Neural crest cell (in vitro differentiated cells): Measurements from ENCODE around the gene GP5. TPM values are rescaled to one million over a fixed set of nuclear protein-coding genes. Genes with fewer than 3 reads are reported as not detected.

Experiments
- DNase-seq: peaks from one replicate; pipeline ENCODE4 v3.0.0; 2021; ENCODE audit warnings: low read depth, mixed read lengths, low spot score
- H3K27ac Mint-ChIP-seq: one replicate; pipeline ENCODE4 v1.8.0; 2021; ENCODE audit warnings: mild to moderate bottlenecking, mixed read lengths; ENCODE audit not compliant: unreplicated experiment
- H3K27me3 Mint-ChIP-seq: 2 replicates; pipeline ENCODE4 v1.8.0; 2021; ENCODE audit warnings: low read depth, mild to moderate bottlenecking, mixed read lengths
- H3K36me3 Mint-ChIP-seq: 2 replicates; pipeline ENCODE4 v1.8.0; 2021; ENCODE audit warnings: low read depth, mild to moderate bottlenecking, mixed read lengths
- H3K4me1 Mint-ChIP-seq: 2 replicates; pipeline ENCODE4 v1.8.0; 2021; ENCODE audit warnings: mixed read lengths
- H3K4me3 Mint-ChIP-seq: one replicate; pipeline ENCODE4 v1.8.0; 2021; ENCODE audit warnings: mild to moderate bottlenecking, mixed read lengths
- H3K9me3 Mint-ChIP-seq: 2 replicates; pipeline ENCODE4 v1.8.0; 2021; ENCODE audit warnings: mixed read lengths
- CTCF ChIP-seq: fragments of 200-600 bp; sonication (generic); conservative IDR thresholded peaks from 2 replicates; pipeline ENCODE4 v1.5.0; 2021; ENCODE audit warnings: antibody characterized with exemption, mild to moderate bottlenecking
- total RNA-seq: library from RNA; stranded (reverse); gene quantifications from 2 replicates; pipeline ENCODE4 v1.2.1, GENCODE V29; 2021

Gene GP5
- total RNA-seq, 1 donor from 2014 or later, result not detected

GRCh38 chr3:194351080-194351672 lies 47.9 kb downstream of the GP5 start, which contains the start of gene CPN2:
Gene CPN2, minus strand, starts transcription at chr3:194351328. Its CDS starts 8,626 bp downstream, at chr3:194342702.
- H3K9me3 Mint-ChIP-seq, result no peaks in the 10 kb centered on the region
- no peak for TF ChIP-seq CTCF
- no peaks in the 10 kb centered on the region for H3K36me3 Mint-ChIP-seq
- H3K4me1 Mint-ChIP-seq, result no peaks in the 10 kb centered on the region
- H3K4me3 Mint-ChIP-seq, result no peak within 1 kb of the TSS
- DNase-seq, result no peak
- no peak within 1 kb of the TSS for H3K27ac Mint-ChIP-seq
- no peaks in the 10 kb centered on the region for H3K27me3 Mint-ChIP-seq

DNA sequence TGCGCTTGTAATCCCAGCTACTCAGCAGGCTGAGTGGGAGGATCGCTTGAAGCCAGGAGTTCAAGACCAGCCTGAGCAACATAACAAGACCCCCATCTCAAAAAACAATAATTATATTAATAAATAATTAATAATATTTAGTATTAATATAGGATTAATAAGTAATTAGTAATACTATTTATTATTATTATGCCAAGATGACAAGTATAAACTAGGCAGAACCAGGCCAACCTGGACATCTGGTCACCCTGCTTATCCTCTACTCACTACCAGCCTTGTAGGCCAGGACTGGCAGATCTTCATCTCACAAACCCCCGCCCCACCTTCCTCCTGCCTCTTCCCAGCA lies 48.4 kb downstream of the GP5 start:
- H3K27ac Mint-ChIP-seq, result no peak overlapping the region
- no peaks in the 10 kb centered on the region for H3K4me1 Mint-ChIP-seq
- DNase-seq, result no peak
- TF ChIP-seq CTCF, result no peak
- H3K27me3 Mint-ChIP-seq, result no peaks in the 10 kb centered on the region
- H3K4me3 Mint-ChIP-seq, result no peak overlapping the region
- no peaks in the 10 kb centered on the region for H3K9me3 Mint-ChIP-seq
- H3K36me3 Mint-ChIP-seq, result no peaks in the 10 kb centered on the region

DNA sequence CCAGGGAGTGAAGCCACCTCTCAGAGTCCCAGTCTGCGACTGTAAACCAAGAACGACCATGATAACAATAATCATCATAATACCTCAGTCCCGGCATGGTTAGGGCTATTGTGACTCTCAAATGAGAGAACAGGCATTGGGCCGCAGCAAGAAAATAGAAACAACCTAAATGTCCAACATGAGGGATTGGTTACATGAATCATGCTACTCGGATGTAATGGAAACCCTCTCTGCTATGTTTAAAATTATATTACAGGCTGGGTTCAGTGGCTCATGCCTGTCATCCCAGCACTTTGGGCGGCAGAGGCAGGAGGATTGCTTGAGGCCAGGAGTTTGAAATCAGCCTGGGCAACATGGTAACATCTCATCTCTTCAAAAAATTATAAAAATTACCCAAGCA lies 50.7 kb downstream of the GP5 start:
- DNase-seq, result no peak
- Mint-ChIP-seq H3K9me3 (no peaks in the 10 kb centered on the region), H3K36me3 (no peaks in the 10 kb centered on the region), H3K27ac (no peak overlapping the region), H3K4me3 (no peak overlapping the region), H3K4me1 (peaks cover 7% of the 10 kb centered on the region), H3K27me3 (peaks cover 8% of the 10 kb centered on the region)
- TF ChIP-seq CTCF, result no peak

- Mint-ChIP-seq H3K27ac (no peak overlapping the region), H3K9me3 (no peaks in the 10 kb centered on the region), H3K27me3 (peaks cover 17% of the 10 kb centered on the region), H3K4me3 (no peak overlapping the region), H3K36me3 (no peaks in the 10 kb centered on the region), H3K4me1 (peaks cover 7% of the 10 kb centered on the region)
- DNase-seq, result no peak
- TF ChIP-seq CTCF, result no peak
These were observed 52.4 kb downstream of the GP5 start for GRCh38 chr3:194346621-194347020.

GRCh38 chr3:194346035-194346434 lies 53.0 kb downstream of the GP5 start:
- Mint-ChIP-seq H3K27ac (no peak overlapping the region), H3K27me3 (peaks cover 22% of the 10 kb centered on the region)
- TF ChIP-seq CTCF, result no peak

More at GRCh38 chr3:194346035-194346434, 53.0 kb downstream of the GP5 start:
- DNase-seq, result no peak
- Mint-ChIP-seq H3K9me3 (no peaks in the 10 kb centered on the region), H3K36me3 (no peaks in the 10 kb centered on the region), H3K4me1 (peaks cover 7% of the 10 kb centered on the region), H3K4me3 (no peak overlapping the region)

Other genes starting within 250 kb of the GP5 start
- not detected in 2 replicates for gene CPN2, start 47.9 kb downstream of the GP5 start, total RNA-seq
- not detected in 2 replicates for gene LRRC15, start 29.5 kb downstream of the GP5 start, total RNA-seq
- 74.6 and 76.1 TPM in 2 replicates for gene ATP13A3, start 87.7 kb upstream of the GP5 start, total RNA-seq
- gene TMEM44, start 234.2 kb upstream of the GP5 start, total RNA-seq, result 37.3 and 43.8 TPM in 2 replicates